Caki2 (cell line): Measurements from ENCODE around the gene DHRSX. TPM values are rescaled to one million over a fixed set of nuclear protein-coding genes. Genes with fewer than 3 reads are reported as not detected.
"Not testable (repeated sequence)": the region's sequence is repeated elsewhere in the genome, so short reads cannot be mapped to it uniquely, and the experiment has no call there.

Experiments
- DNase-seq: peaks from one replicate; pipeline ENCODE4 v3.0.0-alpha.2; 2015; ENCODE audit warnings: low read depth
- in situ Hi-C: cut with HindIII; loops from 2 replicates; pipeline ENCODE4 v1.10.0; 2016; ENCODE audit warnings: low sequenced_read_pairs, low pct_unique_long_range_greater_than_20kb, mixed read lengths
- total RNA-seq: library from RNA; depleted of rRNA; stranded (reverse); fragments of >200 nt; shearing (Covaris generic); gene quantifications from 2 replicates; pipeline ENCODE4 v1.2.3, GENCODE V29; 2014; ENCODE audit warnings: low replicate concordance

DHRSX gene
- total RNA-seq, 1 experiment from 2014 or later: 31.3 TPM

- DNase-seq: no peak
- in situ Hi-C loops: no loop called here
Observed at GRCh38 chrX:2521927-2522386, 21.2 kb upstream of the DHRSX start.

DNA sequence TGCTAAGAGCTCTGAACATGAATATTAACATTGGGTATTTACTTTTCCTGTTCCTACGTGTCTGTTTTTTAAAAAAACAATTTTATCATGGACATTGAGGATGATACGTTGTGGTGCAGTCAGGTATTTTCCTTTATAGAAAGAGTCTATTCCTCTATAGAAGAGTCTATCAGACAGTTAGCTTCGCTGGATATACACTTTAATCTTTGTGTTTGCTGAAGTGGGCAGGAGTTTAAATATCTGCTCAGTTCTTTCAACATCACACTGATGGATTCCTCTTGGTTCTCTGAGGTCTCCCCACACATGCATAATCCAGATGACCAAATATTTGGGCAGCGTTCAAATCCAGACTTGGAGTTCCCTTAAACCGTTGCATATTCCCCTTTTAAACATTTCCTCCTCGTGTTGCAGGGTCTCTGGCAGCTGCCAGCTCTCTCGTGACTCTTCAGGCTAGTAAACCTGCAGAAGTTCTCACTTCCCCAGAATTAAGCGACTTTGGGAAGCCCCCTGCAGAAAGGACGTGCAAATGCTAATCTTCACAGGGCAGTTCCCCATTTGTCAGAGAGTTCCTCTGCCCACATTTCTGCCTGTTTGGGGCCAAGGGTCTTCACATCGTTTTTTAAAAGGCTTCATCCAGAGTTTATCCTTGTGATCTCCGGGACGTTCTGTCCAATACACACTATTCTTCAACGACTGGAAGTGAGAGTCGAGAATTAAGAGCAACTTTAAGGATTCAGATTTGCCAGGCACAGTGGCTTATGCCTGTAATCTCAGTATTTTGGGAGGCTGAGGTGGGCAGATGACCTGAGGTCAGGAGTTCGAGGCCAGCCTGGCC is 20.5 kb upstream of the DHRSX start:
- DNase-seq: no peak
- in situ Hi-C loops: no loop called here

GRCh38 chrX:2520539-2520938 is 19.8 kb upstream of the DHRSX start:
- no peak for DNase-seq
- in situ Hi-C loops: no loop called here

- in situ Hi-C loops, DNase-seq: not testable (repeated sequence)
Observed at GRCh38 chrX:2519638-2520037, 18.9 kb upstream of the DHRSX start.

DNA sequence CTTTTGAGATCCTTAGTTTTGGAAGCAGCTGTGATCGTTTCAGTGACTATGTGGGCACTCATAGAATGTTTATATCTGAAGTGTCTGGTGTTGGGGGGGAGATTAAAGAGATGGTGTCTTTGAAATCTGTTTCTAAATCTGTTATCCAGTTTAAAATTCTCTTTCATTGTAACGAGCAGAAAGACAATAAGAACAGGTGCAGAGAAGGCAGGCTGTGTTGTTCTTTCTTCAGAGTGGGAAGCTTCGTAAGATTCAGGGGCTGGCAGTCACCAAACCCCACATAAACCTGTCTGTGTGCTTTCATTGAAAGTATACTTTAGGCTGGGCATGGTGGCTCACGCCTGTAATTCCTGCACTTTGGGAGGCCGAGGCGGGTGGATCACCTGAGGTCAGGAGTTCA is 16.3 kb upstream of the DHRSX start:
- in situ Hi-C loops: no loop called here
- DNase-seq: no peak

GRCh38 chrX:2516623-2517022 is 15.8 kb upstream of the DHRSX start:
- in situ Hi-C loops: no loop called here
- peak; percentile 25 for DNase-seq

GRCh38 chrX:2514131-2514530 is 13.4 kb upstream of the DHRSX start:
- DNase-seq: no peak
- in situ Hi-C loops: no loop called here

- no peak for DNase-seq
- in situ Hi-C loops: no loop called here
Observed at GRCh38 chrX:2513121-2513664, 12.4 kb upstream of the DHRSX start.

DNA sequence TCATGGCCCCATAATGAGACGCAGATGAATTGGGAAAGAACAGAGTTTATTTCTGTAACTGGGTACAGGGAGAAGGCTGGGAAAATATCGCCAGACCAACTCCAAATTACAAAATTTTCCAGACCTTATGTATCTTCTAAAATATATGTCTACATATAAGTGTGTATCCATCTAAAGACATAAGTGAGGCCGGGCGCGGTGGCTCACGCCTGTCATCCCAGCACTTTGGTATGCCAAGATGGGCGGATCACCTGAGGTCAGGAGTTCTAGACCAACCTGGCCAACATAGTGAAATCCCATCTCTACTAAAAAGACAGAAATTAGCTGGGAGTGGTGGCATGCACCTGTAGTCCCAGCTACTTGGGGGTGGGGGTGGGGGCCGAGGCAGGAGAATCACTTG is 11.7 kb upstream of the DHRSX start:
- DNase-seq: no peak
- in situ Hi-C loops: no loop called here

DNA sequence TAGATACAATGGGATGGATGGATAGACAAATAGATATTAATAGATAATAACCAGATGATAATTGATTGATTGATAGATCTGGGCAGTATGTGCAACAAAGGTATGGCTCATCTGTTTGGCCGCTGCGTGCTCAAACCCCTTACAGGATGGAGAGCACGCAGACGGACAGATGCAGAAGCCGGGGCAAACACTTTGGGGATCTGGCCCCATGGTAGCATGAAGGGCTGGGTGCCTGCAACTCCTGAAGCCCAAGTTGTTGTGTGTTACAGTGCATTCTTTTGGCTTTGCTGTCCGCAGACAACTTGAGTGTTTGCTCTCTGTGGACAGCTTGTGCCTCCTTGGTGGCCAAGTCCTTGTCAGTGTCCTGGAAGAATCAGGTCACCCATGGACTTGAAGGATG is 10.6 kb upstream of the DHRSX start:
- DNase-seq: no peak
- in situ Hi-C loops: no loop called here

GRCh38 chrX:2508648-2509335 is 8.0 kb upstream of the DHRSX start:
- in situ Hi-C loops: no loop called here
- DNase-seq: no peak

DNA sequence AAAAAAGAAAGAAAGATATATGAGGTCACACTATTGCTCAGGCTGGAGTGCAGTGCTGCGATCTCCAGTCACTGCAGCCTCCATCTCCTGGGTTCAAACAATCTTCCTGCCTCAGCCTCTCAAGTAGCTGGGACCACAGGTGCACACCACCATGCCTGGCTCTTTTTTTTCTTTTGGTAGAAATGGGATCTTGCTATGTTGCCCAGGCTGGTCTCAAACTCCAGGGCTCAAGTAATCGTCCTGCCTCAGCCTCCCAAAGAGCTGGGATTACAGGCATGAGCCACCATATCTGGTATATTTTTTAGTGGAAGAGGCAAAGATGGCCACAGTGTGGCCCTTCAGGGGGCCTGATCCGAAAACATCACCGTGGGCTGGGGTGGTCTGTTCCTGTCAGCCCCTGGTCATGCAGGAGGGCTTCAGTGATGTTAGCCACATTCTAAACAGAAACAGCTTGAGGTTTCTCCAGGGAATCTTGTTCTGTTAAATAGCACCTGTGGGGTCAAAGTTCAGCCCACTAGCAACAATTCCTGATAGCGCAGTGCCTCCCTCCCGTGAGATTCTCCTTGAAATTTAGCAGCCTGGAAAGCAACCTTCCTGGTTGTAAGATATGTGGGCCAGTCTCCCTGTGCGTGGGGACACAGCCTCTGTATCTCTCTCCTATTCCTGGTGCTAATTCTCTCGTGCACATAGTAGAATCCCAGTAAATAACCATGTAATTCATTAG is 7.3 kb upstream of the DHRSX start:
- DNase-seq: no peak
- in situ Hi-C loops: no loop called here

DNA sequence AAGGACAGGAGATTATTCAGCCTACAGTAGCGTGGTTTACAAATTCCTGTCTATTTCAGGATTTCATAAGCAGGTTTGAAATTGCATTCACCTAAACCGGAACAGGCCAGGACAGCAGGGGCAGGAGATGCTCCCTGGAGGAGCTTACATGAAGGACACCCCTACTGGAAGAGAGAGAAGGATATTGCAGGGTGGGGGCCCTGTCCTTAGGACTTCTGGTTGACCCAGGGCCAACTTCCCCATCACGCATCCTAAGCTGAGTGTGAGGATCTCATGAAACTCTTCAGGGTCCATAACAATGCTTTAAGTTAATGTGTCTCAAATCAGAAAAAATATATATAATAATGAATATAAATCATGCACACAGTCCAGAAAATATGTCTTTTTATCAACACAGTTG is 6.4 kb upstream of the DHRSX start:
- in situ Hi-C loops: no loop called here
- no peak for DNase-seq

DNA sequence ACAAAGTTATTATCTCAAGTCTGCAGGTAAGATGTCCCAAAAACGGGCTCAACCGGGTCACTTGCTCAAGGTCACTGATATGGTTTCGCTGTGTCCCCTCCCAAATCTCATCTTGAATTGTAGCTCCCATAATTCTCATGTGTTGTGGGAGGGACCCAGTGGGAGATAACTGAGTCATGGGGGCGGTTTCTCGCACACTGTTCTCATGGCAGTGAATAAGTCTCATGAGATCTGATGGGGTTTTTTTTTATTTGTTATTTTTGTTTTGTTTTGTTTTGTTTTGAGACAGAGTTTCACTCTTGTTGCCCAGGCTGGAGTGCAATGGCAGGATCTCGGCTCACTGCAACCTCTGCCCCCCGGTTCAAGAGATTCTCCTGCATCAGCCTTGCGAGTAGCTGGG is 4.6 kb upstream of the DHRSX start:
- in situ Hi-C loops, DNase-seq: not testable (repeated sequence)

DNA sequence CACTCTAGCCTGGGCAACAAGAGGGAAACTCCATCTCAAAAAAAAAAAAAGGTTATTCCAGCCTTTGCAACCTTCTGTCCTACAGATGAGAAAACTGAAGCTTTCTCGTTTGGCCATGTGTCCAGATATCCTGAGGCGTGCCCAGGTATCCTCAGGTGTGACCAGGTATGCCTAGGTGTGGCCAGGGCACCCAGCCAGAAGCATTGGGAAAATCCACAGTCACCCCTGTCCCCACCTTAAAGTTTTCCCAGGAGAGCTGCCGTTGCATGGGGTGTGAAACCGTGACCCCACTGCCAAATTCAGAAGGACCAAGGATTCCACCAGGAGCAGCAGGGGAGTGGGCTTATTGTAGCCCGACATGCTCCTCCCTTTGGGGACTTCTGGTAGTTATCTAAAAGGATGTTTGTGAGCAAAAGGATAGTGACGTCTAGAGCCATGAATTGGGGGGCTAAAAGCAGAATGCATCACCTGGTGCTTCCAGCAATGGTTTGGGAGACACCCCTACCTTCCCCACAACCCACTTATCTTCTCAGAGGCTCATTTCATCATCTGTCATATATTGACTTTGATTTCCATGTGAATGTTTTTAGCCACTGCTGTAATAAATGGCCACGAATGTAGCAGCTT is 4.0 kb upstream of the DHRSX start:
- DNase-seq: no peak
- in situ Hi-C loops: no loop called here

GRCh38 chrX:2503591-2504500 is 3.1 kb upstream of the DHRSX start:
- in situ Hi-C loops: no loop called here
- no peak for DNase-seq

DNA sequence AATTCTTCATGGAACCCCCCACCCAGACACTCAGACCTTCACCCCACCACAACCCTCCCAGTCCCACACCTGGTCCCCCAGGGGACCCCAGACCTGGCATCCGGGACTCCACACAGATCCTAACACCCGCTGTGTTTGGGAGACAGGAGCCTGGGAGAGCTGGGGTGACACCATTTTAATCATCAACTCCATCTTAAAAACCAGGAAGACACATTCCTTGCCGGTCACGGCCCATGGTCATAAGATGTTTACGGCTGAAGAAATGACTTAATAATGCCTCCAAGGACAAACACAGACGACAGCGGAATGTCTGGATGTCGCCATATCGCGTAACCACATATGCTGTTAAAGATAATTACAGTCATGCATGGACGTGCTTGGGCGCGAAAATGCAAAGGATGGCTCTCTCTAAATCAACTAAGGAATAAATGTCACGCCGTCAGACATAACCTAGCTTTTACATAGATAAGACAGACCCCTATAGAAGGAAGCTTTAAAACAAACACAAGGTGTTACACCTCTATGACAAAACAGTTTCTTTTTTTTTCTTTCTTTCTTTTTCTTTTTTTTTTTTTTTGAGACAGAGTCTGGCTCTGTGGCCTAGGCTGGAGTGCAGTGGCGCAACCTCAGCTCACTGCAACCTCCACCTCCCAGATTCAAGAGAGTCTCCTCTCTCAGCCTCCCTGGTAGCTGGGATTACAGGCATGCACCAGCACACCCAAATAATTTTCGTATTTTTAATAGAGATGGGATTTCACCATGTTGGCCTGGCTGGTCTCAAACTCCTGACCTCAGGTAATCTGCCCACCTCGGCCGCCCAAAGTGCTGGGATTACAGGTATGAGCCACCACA is 2.1 kb upstream of the DHRSX start:
- peak; percentile 77 for DNase-seq
- in situ Hi-C loops: no loop called here
